ENCODE results near the gene TBC1D22A. TPM values are rescaled to one million over a fixed set of nuclear protein-coding genes. Genes with fewer than 3 reads are reported as not detected.

Gene TBC1D22A
- total RNA-seq, 1 donor from 2014 or later: 10.6 TPM

- H3K4me3 ChIP-seq: no peak overlapping the region
- no peaks in the 10 kb centered on the region for H3K4me1 Mint-ChIP-seq
- H3K27me3 ChIP-seq: no peaks in the 10 kb centered on the region
- no peaks in the 10 kb centered on the region for H3K79me2 ChIP-seq (ENCODE audit: low read depth)
- no peak overlapping the region for H2AFZ ChIP-seq (replicated peaks)
- no peak overlapping the region for H3K4me2 ChIP-seq
- no peaks in the 10 kb centered on the region for H3K9me3 ChIP-seq (ENCODE audit: low read depth)
- H3K9me3 Mint-ChIP-seq: peaks cover 10% of the 10 kb centered on the region
- H3K27ac ChIP-seq: no peak overlapping the region
- H3F3A ChIP-seq (ENCODE audit: low read depth): no peaks in the 10 kb centered on the region
- peaks cover 12% of the 10 kb centered on the region for H3K36me3 Mint-ChIP-seq
- H3K36me3 ChIP-seq: no peaks in the 10 kb centered on the region
- H3K4me1 ChIP-seq: no peaks in the 10 kb centered on the region
- no peak overlapping the region for H3K4me3 Mint-ChIP-seq
- H3K9ac ChIP-seq: no peak overlapping the region
- peaks cover 3% of the 10 kb centered on the region for H3K27me3 Mint-ChIP-seq (ENCODE audit: insufficient read depth, low read depth)
- no peaks in the 10 kb centered on the region for H4K20me1 ChIP-seq (ENCODE audit: low read depth)
- DNase-seq (ENCODE audit: low spot score): no peak
- peak overlapping the region; percentile 10 for H3K27ac Mint-ChIP-seq
- TF ChIP-seq EZH2 (IDR thresholded peaks at IDR 0.05) (no peak), CTCF (IDR thresholded peaks at IDR 0.05) (no peak), EZH2phosphoT487 (IDR thresholded peaks at IDR 0.05) (no peak)
Measured at GRCh38 chr22:46916886-46917770, 154.7 kb downstream of the TBC1D22A start.

- Mint-ChIP-seq H3K36me3 (peaks cover 12% of the 10 kb centered on the region), H3K4me3 (no peak overlapping the region), H3K4me1 (no peaks in the 10 kb centered on the region), H3K9me3 (peaks cover 14% of the 10 kb centered on the region), H3K27me3 (ENCODE audit: insufficient read depth, low read depth) (peaks cover 3% of the 10 kb centered on the region), H3K27ac (no peak overlapping the region)
- Histone ChIP-seq H3K9ac (no peak overlapping the region), H2AFZ (replicated peaks) (no peak overlapping the region), H3F3A (ENCODE audit: low read depth) (no peaks in the 10 kb centered on the region), H3K27me3 (no peaks in the 10 kb centered on the region), H3K27ac (no peak overlapping the region), H3K36me3 (no peaks in the 10 kb centered on the region), H4K20me1 (ENCODE audit: low read depth) (no peaks in the 10 kb centered on the region), H3K4me2 (no peak overlapping the region), H3K4me1 (no peaks in the 10 kb centered on the region), H3K79me2 (ENCODE audit: low read depth) (no peaks in the 10 kb centered on the region), H3K9me3 (ENCODE audit: low read depth) (no peaks in the 10 kb centered on the region), H3K4me3 (no peak overlapping the region)
- TF ChIP-seq CTCF (IDR thresholded peaks at IDR 0.05) (no peak), EZH2 (IDR thresholded peaks at IDR 0.05) (no peak), EZH2phosphoT487 (IDR thresholded peaks at IDR 0.05) (no peak)
- DNase-seq (ENCODE audit: low spot score): no peak
Measured at GRCh38 chr22:46917771-46918101, 155.3 kb downstream of the TBC1D22A start.

- no peaks in the 10 kb centered on the region for H3F3A ChIP-seq (ENCODE audit: low read depth)
- H3K27me3 ChIP-seq: no peaks in the 10 kb centered on the region
- no peak overlapping the region for H3K4me2 ChIP-seq
- no peaks in the 10 kb centered on the region for H3K9me3 ChIP-seq (ENCODE audit: low read depth)
- no peak overlapping the region for H3K27ac Mint-ChIP-seq
- no peaks in the 10 kb centered on the region for H3K4me1 Mint-ChIP-seq
- DNase-seq (ENCODE audit: low spot score): no peak
- peaks cover 12% of the 10 kb centered on the region for H3K36me3 Mint-ChIP-seq
- H3K4me3 Mint-ChIP-seq: no peak overlapping the region
- no peak overlapping the region for H2AFZ ChIP-seq (replicated peaks)
- H3K4me3 ChIP-seq: no peak overlapping the region
- H3K27ac ChIP-seq: no peak overlapping the region
- H4K20me1 ChIP-seq (ENCODE audit: low read depth): no peaks in the 10 kb centered on the region
- peaks cover 16% of the 10 kb centered on the region for H3K9me3 Mint-ChIP-seq
- H3K4me1 ChIP-seq: no peaks in the 10 kb centered on the region
- H3K27me3 Mint-ChIP-seq (ENCODE audit: insufficient read depth, low read depth): peaks cover 3% of the 10 kb centered on the region
- no peaks in the 10 kb centered on the region for H3K36me3 ChIP-seq
- TF ChIP-seq EZH2 (IDR thresholded peaks at IDR 0.05): no peak
- TF ChIP-seq EZH2phosphoT487 (IDR thresholded peaks at IDR 0.05): no peak
- TF ChIP-seq CTCF (IDR thresholded peaks at IDR 0.05): no peak
- no peak overlapping the region for H3K9ac ChIP-seq
- H3K79me2 ChIP-seq (ENCODE audit: low read depth): no peaks in the 10 kb centered on the region
Measured at GRCh38 chr22:46918197-46918596, 155.7 kb downstream of the TBC1D22A start.

Data from neural progenitor cell (in vitro differentiated cells).